ENCODE results near the gene TCF12. TPM values are rescaled to one million over a fixed set of nuclear protein-coding genes. Genes with fewer than 3 reads are reported as not detected.

TCF12 gene
- total RNA-seq, 3 donors from 2014 or later (not counting 1 experiment from before 2014, with no cell fraction given) = 84.1 to 111 (median 107) TPM

GRCh38 chr15:57220205-57220604 lies 301.8 kb downstream of the TCF12 start:
- ATAC-seq = no peak
- Mint-ChIP-seq H3K4me1 (peaks cover 25 to 29% of the 10 kb centered on the region in 2 donors), H3K9me3 (no peaks in the 10 kb centered on the region), H3K4me3 (no peak overlapping the region), H3K27me3 (ENCODE audit: low read depth in 2 of 2) (no peaks in the 10 kb centered on the region), H3K27ac (no peak overlapping the region), H3K36me3 (no peaks in the 10 kb centered on the region)
- Histone ChIP-seq H3K4me3 (ENCODE audit: low read length) (no peak overlapping the region), H3K36me3 (ENCODE audit: control insufficient read depth, insufficient read depth, low read length) (no peaks in the 10 kb centered on the region), H3K4me1 (ENCODE audit: control insufficient read depth, insufficient read depth, low read length) (no peaks in the 10 kb centered on the region), H3K9me3 (ENCODE audit: control insufficient read depth, insufficient read depth, low read length) (no peaks in the 10 kb centered on the region), H3K27ac (ENCODE audit: low read length) (no peak overlapping the region), H3K27me3 (ENCODE audit: control insufficient read depth, insufficient read depth, low read length) (no peaks in the 10 kb centered on the region)
- WGBS (ENCODE audit: insufficient coverage) = 100% methylated on average over 1 of the region's 2 CpGs
- no peak for DNase-seq
- TF ChIP-seq, protein P1, sequence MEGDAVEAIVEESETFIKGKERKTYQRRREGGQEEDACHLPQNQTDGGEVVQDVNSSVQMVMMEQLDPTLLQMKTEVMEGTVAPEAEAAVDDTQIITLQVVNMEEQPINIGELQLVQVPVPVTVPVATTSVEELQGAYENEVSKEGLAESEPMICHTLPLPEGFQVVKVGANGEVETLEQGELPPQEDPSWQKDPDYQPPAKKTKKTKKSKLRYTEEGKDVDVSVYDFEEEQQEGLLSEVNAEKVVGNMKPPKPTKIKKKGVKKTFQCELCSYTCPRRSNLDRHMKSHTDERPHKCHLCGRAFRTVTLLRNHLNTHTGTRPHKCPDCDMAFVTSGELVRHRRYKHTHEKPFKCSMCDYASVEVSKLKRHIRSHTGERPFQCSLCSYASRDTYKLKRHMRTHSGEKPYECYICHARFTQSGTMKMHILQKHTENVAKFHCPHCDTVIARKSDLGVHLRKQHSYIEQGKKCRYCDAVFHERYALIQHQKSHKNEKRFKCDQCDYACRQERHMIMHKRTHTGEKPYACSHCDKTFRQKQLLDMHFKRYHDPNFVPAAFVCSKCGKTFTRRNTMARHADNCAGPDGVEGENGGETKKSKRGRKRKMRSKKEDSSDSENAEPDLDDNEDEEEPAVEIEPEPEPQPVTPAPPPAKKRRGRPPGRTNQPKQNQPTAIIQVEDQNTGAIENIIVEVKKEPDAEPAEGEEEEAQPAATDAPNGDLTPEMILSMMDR (IDR thresholded peaks at IDR 0.05) = no peak
- intact Hi-C loops (cut with micrococcal nuclease) = no loop called here

- 42% methylated on average over 1 of the region's 1 CpG for WGBS (ENCODE audit: insufficient coverage)
- H3K9me3 ChIP-seq (ENCODE audit: control insufficient read depth, insufficient read depth, low read length) = no peaks in the 10 kb centered on the region
- Mint-ChIP-seq H3K36me3 (no peaks in the 10 kb centered on the region), H3K4me3 (no peak overlapping the region), H3K9me3 (no peaks in the 10 kb centered on the region), H3K27me3 (ENCODE audit: low read depth in 2 of 2) (no peaks in the 10 kb centered on the region), H3K27ac (no peak overlapping the region), H3K4me1 (peaks cover 18 to 20% of the 10 kb centered on the region in 2 donors)
- H3K36me3 ChIP-seq (ENCODE audit: control insufficient read depth, insufficient read depth, low read length) = no peaks in the 10 kb centered on the region
- H3K4me1 ChIP-seq (ENCODE audit: control insufficient read depth, insufficient read depth, low read length) = no peaks in the 10 kb centered on the region
- H3K27ac ChIP-seq (ENCODE audit: low read length) = no peak overlapping the region
- TF ChIP-seq, protein P1 (IDR thresholded peaks at IDR 0.05) = no peak
- DNase-seq = no peak
- no peak overlapping the region for H3K4me3 ChIP-seq (ENCODE audit: low read length)
- no peak for ATAC-seq
- intact Hi-C loops (cut with micrococcal nuclease) = no loop called here
- no peaks in the 10 kb centered on the region for H3K27me3 ChIP-seq (ENCODE audit: control insufficient read depth, insufficient read depth, low read length)
These were observed 302.7 kb downstream of the TCF12 start for GRCh38 chr15:57221134-57221533.

GRCh38 chr15:57223345-57223744 lies 304.9 kb downstream of the TCF12 start:
- DNase-seq (no peak), ATAC-seq (no peak)
- no peaks in the 10 kb centered on the region for H3K9me3 Mint-ChIP-seq
- Histone ChIP-seq H3K4me3 (ENCODE audit: low read length) (no peak overlapping the region), H3K36me3 (ENCODE audit: control insufficient read depth, insufficient read depth, low read length) (no peaks in the 10 kb centered on the region), H3K9me3 (ENCODE audit: control insufficient read depth, insufficient read depth, low read length) (no peaks in the 10 kb centered on the region), H3K4me1 (ENCODE audit: control insufficient read depth, insufficient read depth, low read length) (no peaks in the 10 kb centered on the region), H3K27me3 (ENCODE audit: control insufficient read depth, insufficient read depth, low read length) (no peaks in the 10 kb centered on the region), H3K27ac (ENCODE audit: low read length) (no peak overlapping the region)
- no peak overlapping the region for H3K27ac Mint-ChIP-seq
- no peak overlapping the region for H3K4me3 Mint-ChIP-seq
- peaks cover 9 to 16% of the 10 kb centered on the region in 2 donors for H3K4me1 Mint-ChIP-seq
- WGBS (ENCODE audit: insufficient coverage) = no CpG with 5 or more reads among the region's 2 CpGs
- no peaks in the 10 kb centered on the region for H3K27me3 Mint-ChIP-seq (ENCODE audit: low read depth in 2 of 2)
- no peaks in the 10 kb centered on the region for H3K36me3 Mint-ChIP-seq
- intact Hi-C loops (cut with micrococcal nuclease) = no loop called here
- TF ChIP-seq, protein P1 (IDR thresholded peaks at IDR 0.05) = no peak

DNA sequence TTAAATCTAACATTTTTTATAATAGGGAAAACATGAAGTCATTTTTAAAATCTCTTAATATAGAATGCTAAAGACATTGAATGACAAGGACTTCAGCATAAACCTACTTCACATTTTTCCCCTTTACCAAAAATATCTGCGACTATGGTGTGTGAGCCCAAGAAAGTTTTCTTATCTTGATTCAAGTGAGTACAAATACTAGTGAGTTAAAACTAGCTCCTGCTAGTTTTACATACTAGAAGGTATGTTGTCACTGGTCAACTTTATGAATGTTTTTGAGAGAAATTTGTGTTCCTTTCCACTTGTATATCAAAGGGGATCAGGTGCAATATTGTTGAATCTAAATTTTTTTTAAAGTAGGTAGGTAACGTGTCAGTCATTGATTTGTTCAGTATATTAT lies 305.4 kb downstream of the TCF12 start:
- Histone ChIP-seq H3K9me3 (ENCODE audit: control insufficient read depth, insufficient read depth, low read length) (no peaks in the 10 kb centered on the region), H3K4me3 (ENCODE audit: low read length) (no peak overlapping the region), H3K4me1 (ENCODE audit: control insufficient read depth, insufficient read depth, low read length) (no peaks in the 10 kb centered on the region), H3K27me3 (ENCODE audit: control insufficient read depth, insufficient read depth, low read length) (no peaks in the 10 kb centered on the region), H3K27ac (ENCODE audit: low read length) (no peak overlapping the region), H3K36me3 (ENCODE audit: control insufficient read depth, insufficient read depth, low read length) (no peaks in the 10 kb centered on the region)
- TF ChIP-seq, protein P1 (IDR thresholded peaks at IDR 0.05) = no peak
- no peak for ATAC-seq
- no peak overlapping the region for H3K27ac Mint-ChIP-seq
- H3K9me3 Mint-ChIP-seq = no peaks in the 10 kb centered on the region
- WGBS (ENCODE audit: insufficient coverage) = no CpG with 5 or more reads among the region's 2 CpGs
- no peak for DNase-seq
- H3K4me3 Mint-ChIP-seq = no peak overlapping the region
- no peaks in the 10 kb centered on the region for H3K36me3 Mint-ChIP-seq
- peaks cover 6 to 15% of the 10 kb centered on the region in 2 donors for H3K4me1 Mint-ChIP-seq
- H3K27me3 Mint-ChIP-seq (ENCODE audit: low read depth in 2 of 2) = no peaks in the 10 kb centered on the region
- intact Hi-C loops (cut with micrococcal nuclease) = no loop called here
